Right kidney (tissue), 1 donor: ENCODE measurements around the gene SRP68.

ENCODE experiments used
- DNase-seq: peaks from one replicate; pipeline ENCODE4 v3.0.0-alpha.2; 2016

SRP68 gene

DNA sequence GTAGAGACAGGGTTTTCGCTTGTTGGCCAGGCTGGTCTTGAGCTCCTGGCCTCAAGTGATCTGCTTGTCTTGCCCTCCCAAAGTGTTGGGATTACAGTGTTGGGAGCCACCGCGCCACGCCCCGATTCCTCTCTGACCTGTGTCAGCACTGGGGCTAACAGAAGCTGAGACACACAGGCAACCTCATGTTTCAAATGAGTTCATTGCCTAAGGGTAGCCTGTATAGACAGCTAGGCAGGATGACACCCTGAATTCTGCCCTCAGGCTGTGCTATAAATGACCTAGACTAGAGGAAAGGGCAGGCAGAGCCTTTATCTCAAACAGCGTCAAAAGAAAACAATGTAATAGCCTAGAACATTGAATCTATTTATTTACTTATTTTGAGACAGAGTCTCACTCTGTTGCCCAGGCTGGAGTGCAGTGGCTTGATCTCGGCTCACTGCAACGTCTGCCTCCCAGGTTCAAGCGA is 74.0 kb downstream of the SRP68 start:
- no peak for DNase-seq

DNA sequence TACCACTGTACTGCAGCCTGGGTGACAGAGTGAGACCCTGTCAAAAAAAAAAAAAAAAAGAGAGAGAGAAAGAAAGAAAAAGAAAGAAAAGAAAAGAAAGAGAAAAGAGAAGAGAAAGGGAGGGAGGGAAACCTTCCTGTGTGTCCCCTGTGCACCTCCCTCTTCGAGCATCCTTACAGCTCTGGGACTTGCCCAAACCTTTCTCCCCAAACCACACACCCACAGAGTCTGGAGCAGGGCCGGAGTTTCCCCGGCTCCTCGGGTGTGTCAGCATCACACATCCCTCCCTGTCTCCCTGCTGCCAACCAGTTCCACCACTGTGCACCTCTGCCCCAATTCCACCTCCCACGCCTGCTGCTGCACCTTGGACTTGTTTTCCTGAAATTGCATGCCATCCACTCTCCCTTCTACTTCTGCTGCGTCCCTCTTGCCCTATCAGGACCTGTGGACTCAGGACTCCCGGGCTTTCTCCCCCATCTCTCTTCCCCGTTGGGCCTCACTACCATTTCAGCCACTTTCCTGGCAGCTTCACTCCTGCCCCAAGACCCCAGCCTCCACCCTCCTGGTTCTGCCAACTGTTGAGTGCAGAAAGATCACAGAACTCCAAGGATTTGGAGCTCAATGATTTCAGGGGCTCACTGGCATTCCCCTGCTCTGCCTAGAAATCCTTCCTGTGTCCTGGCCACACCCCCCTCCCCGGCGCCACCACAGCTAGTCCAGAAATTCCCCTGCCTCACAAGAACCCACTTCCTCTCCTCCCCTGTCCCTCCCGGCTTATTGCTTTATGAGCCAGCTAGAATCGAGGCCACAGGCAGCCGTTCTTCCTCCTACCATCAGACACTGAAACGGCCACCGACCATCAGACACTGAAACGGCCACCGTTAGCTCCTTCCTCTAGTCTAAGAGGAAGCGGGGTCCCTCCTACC is 75.4 kb downstream of the SRP68 start:
- peak; percentile 50 for DNase-seq

DNA sequence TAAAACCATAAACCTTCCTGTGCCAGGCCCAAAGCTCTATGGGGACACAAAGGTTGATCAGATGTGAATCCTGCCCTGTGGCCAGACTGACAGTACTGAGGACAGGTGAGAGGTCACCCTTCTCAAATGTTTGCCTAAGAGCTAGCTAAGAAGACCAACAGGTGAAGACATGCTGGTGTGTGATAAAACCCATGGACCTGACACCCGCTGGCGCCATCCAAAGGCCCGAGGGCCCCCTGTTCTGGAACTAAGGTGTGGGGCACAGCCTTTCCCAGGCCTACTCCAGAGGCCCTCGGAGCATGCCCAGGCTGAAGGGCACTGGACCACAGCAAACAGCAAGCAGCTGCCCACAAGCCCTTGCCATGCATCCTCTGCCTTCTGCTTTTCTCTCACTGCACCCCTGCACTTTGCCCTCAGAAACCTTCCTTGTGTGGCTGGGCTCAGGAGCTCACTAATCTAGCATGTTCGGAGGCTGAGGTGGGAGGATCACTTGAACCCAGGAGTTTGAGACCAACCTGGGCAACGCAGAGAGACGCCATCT is 76.9 kb downstream of the SRP68 start:
- DNase-seq = no peak

DNA sequence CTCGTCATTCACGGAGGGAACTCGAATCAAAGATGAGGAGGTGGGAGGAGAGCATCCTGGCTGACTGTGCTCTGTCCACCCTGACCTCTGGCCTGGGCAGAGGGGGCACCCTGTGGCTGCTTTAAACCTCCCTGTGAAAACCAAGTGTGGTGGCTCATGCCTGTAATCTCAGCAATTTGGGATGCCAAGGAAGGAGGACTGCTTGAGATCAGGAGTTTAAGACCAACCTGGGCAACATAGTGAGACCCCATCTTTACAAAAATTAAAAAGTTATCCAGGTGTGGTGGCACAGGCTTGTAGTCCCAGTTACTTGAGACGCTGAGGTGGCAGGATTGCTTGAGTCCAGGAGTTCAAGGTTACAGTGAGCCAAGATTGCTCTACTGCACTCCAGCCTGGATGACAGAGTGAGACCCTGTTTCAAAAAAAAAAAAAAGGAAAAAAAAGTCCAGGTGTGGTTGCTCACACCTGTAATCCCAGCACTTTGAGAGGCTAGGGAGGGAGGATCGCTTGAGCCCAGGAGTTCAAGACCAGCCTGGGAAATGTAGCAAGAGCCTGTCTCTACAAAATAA is 77.4 kb downstream of the SRP68 start:
- no peak for DNase-seq

DNA sequence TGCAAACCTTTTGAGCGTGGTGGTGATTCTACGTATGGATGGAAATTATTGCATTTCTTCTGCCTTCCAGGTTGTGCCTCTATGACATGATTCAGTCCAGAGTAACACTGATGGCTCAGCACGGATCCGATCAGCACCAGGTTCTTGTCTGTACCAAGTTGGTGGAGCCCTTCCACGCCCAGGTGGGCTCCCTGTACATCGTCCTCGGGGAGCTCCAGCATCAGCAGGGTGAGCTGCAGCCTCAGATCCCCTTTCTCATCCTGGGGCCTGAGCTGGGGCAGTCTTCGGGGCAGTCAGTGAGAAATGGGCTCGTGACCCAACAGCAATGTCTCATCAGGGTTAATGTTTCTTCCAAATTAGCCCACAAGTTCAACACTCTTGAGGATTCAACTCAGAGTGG is 80.9 kb downstream of the SRP68 start:
- no peak for DNase-seq
